ENCODE results near the gene GCSAM. TPM values are rescaled to one million over a fixed set of nuclear protein-coding genes. Genes with fewer than 3 reads are reported as not detected.
"Not testable (repeated sequence)": the region's sequence is repeated elsewhere in the genome, so short reads cannot be mapped to it uniquely, and the experiment has no call there.

The GCSAM gene
- polyA plus RNA-seq, 3 donors: 0.74 to 2.1 (median 1.3) TPM

DNA sequence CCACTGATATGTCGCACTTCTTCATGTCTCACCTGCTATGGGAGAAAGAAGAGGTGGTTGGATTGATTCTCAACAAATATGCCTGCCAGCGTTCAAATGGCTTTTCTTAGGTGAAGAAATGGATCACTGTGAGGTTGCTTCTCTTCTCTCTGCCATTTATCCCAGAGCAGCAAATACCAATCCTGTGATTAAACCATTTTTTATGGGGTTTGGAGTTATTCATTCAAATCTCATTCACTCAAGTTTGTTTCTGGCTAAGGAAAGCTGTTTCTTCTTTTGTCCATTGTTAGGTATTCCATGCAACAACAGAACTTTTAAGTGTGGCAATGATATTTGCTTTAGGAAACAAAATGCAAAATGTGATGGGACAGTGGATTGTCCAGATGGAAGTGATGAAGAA, 59.0 kb downstream of the GCSAM start:
- no peak for DNase-seq

DNA sequence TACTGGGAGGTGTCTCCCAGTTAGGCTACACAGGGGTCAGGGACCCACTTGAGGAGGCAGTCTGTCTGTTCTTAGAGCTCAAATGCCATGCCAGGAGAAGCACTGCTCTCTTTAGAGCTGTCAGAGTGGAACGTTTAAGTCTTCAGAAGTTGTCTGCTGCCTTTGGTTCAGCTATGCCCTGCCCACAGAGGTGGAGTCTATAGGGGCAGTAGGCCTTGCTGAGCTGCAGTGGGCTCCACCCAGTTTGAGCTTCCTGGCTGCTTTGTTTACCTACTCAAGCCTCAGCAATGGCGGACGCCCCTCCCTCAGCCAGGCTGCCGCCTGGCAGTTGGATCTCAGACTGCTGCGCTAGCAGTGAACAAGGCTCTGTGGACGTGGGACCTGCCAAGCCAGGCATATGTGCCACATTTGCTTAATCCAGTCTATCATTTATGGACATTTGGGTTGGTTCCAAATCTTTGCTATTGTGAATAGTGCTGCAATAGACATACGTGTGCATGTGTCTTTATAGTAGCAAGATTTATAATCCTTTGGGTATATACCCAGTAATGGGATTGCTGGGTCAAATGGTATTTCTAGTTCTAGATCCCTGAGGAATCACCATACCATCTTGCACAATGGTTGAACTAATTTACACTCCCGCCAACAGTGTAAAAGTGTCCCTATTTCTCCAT, 60.5 kb downstream of the GCSAM start:
- not testable (repeated sequence) for DNase-seq

Other genes starting within 250 kb of the GCSAM start
- gene ABHD10, start 154.2 kb downstream of the GCSAM start, polyA plus RNA-seq (ENCODE audit: insufficient read length in 3 of 3): 10 to 100 TPM; 46.7 to 52.0 (median 51.8) TPM
- gene TAGLN3, start 134.3 kb downstream of the GCSAM start, polyA plus RNA-seq (ENCODE audit: insufficient read length in 3 of 3): 1 to 10 TPM; 2.3 to 2.8 (median 2.3) TPM
- under 1 TPM in 2 of 3 donors, not detected in 1; 0.03 to 0.06 TPM for gene TMPRSS7, start 98.5 kb downstream of the GCSAM start, polyA plus RNA-seq (ENCODE audit: insufficient read length in 3 of 3)
- gene C3orf52, start 46.9 kb downstream of the GCSAM start, polyA plus RNA-seq (ENCODE audit: insufficient read length in 3 of 3): 1 to 10 TPM; 4.9 to 6.8 (median 5.3) TPM
- 1 to 10 TPM in 1 of 3 donors, under 1 TPM in 2; 0.48 to 1.2 (median 0.86) TPM for gene SLC9C1, start 161.0 kb upstream of the GCSAM start, polyA plus RNA-seq (ENCODE audit: insufficient read length in 3 of 3)
- 10 to 100 TPM; 34.1 to 41.0 (median 37.6) TPM for gene CD200, start 199.9 kb upstream of the GCSAM start, polyA plus RNA-seq (ENCODE audit: insufficient read length in 3 of 3)